SK-N-SH (cell line): ENCODE data around the gene RAPGEF3. TPM values are rescaled to one million over a fixed set of nuclear protein-coding genes. Genes with fewer than 3 reads are reported as not detected.

Source experiments
- CTCF ChIA-PET: fragments of 300-600, 350-600 bp; formaldehyde crosslinking; extraction: SDS; loops from one replicate; lab custom pipeline; 2021; lab: Yijun Ruan, JAX
- POLR2A ChIA-PET: fragments of 350-600 bp; sonication (Branson Sonifier 250); formaldehyde crosslinking; extraction: SDS; loops from one replicate; lab custom pipeline; 2020; ENCODE audit warnings: antibody characterized with exemption, inconsistent platforms; lab: Yijun Ruan, JAX
- DNase-seq: peaks from one replicate; pipeline ENCODE4 v3.0.0; 2012
- H2AFZ ChIP-seq: fragments of 200-600 bp; sonication (generic); 2 replicates; pipeline ENCODE4 v1.8.1; 2016; ENCODE audit warnings: antibody characterized with exemption, mild to moderate bottlenecking, low read depth
- H3F3A ChIP-seq: fragments of 200-600 bp; sonication (generic); replicated peaks from 2 replicates; pipeline ENCODE3; 2016; ENCODE audit warnings: antibody characterized with exemption, mild to moderate bottlenecking; ENCODE audit not compliant: insufficient read depth
- H3K27ac ChIP-seq, 2 experiments: fragments of 200-500 bp in 1 of 2; fragments of 200-600 bp in 1 of 2; sonication (Bioruptor generic) in 1 of 2; sonication (generic), shearing (Covaris generic) in 1 of 2; 2 replicates each; pipeline versions ENCODE4 v1.5.1 to v1.6.1; 2014 to 2016; ENCODE audit warnings: low read depth in 2 of 2, inconsistent platforms in 1 of 2, low read length in 1 of 2, mild to moderate bottlenecking in 1 of 2, mixed read lengths in 1 of 2
- H3K27me3 ChIP-seq: fragments of 200-600 bp; sonication (generic), shearing (Covaris generic); 2 replicates; pipeline ENCODE4 v1.6.1; 2016; ENCODE audit warnings: mixed run types; ENCODE audit not compliant: insufficient read depth
- H3K36me3 ChIP-seq, 2 experiments: fragments of 200-500 bp in 1 of 2; fragments of 200-600 bp in 1 of 2; sonication (Bioruptor generic) in 1 of 2; sonication (generic) in 1 of 2; replicated peaks in 1 of 2; 2 replicates each; pipeline versions ENCODE3 to v1.5.1; 2014 to 2016; ENCODE audit warnings: low read length in 1 of 2, mild to moderate bottlenecking in 1 of 2; ENCODE audit not compliant: insufficient read depth in 2 of 2, control insufficient read depth in 1 of 2
- H3K4me1 ChIP-seq, 2 experiments: fragments of 200-500 bp in 1 of 2; fragments of 200-600 bp in 1 of 2; sonication (Bioruptor generic) in 1 of 2; sonication (generic), shearing (Covaris generic) in 1 of 2; 2 replicates each; pipeline versions ENCODE4 v1.5.1 to v1.6.1; 2014 to 2016; ENCODE audit warnings: low read depth in 1 of 2, low read length in 1 of 2, mixed run types in 1 of 2; ENCODE audit not compliant: insufficient read depth in 2 of 2, control insufficient read depth in 1 of 2
- H3K4me2 ChIP-seq: fragments of 200-600 bp; sonication (generic), shearing (Covaris generic); 2 replicates; pipeline ENCODE4 v1.6.1; 2017; ENCODE audit warnings: mixed run types
- H3K4me3 ChIP-seq, 2 experiments: fragments of 200-500 bp in 1 of 2; fragments of 200-600 bp in 1 of 2; sonication (Bioruptor generic) in 1 of 2; sonication (generic), shearing (Covaris generic) in 1 of 2; 2 replicates each; pipeline versions ENCODE4 v1.5.1 to v1.8.1; 2014 to 2016; ENCODE audit warnings: low read depth in 2 of 2, inconsistent platforms in 1 of 2, low read length in 1 of 2, mild to moderate bottlenecking in 1 of 2, mixed read lengths in 1 of 2, moderate library complexity in 1 of 2
- H3K79me2 ChIP-seq: fragments of 200-600 bp; sonication (generic); 2 replicates; pipeline ENCODE4 v1.8.1; 2017; ENCODE audit warnings: mild to moderate bottlenecking; ENCODE audit not compliant: insufficient read depth
- H3K9ac ChIP-seq: fragments of 200-600 bp; sonication (generic); 2 replicates; pipeline ENCODE4 v1.6.1; 2017; ENCODE audit warnings: mixed run types
- H3K9me2 ChIP-seq: fragments of 200-600 bp; sonication (generic); 2 replicates; pipeline ENCODE4 v1.6.1; 2017; ENCODE audit warnings: mixed run types
- H3K9me3 ChIP-seq: fragments of 200-600 bp; sonication (generic); 2 replicates; pipeline ENCODE4 v1.6.1; 2017; ENCODE audit warnings: mixed run types, mild to moderate bottlenecking, moderate library complexity
- H4K20me1 ChIP-seq: fragments of 200-600 bp; sonication (generic); 2 replicates; pipeline ENCODE4 v1.6.1; 2017; ENCODE audit warnings: mild to moderate bottlenecking, mixed run types; ENCODE audit not compliant: insufficient read depth
- EP300 ChIP-seq, 2 experiments: IDR thresholded peaks; 2 replicates each; pipeline versions ENCODE4 v1.4.0 to v1.6.1; 2012; ENCODE audit warnings: borderline replicate concordance in 1 of 2, low read depth in 1 of 2, low read length in 1 of 2
- EZH2phosphoT487 ChIP-seq: fragments of 200-600 bp; sonication (generic); IDR thresholded peaks from 2 replicates; pipeline ENCODE4 v1.6.1; 2017; ENCODE audit warnings: low read depth, mixed run types, mild to moderate bottlenecking, antibody characterized with exemption, moderate library complexity, borderline replicate concordance
- FOXJ3 ChIP-seq: sonication (generic); formaldehyde crosslinking; IDR thresholded peaks from 2 replicates; pipeline ENCODE4 v1.5.1; 2020; ENCODE audit warnings: mild to moderate bottlenecking, missing genetic modification reagents
- FOXM1 ChIP-seq: IDR thresholded peaks from 2 replicates; pipeline ENCODE4 v1.4.0; 2012; ENCODE audit warnings: low read depth, mild to moderate bottlenecking
- GATA2 ChIP-seq: sonication (generic); formaldehyde crosslinking; IDR thresholded peaks from 2 replicates; pipeline ENCODE4 v1.5.0; 2020; ENCODE audit warnings: mild to moderate bottlenecking, missing genetic modification reagents
- IRF3 ChIP-seq: fragments of 150-350 bp; IDR thresholded peaks from 2 replicates; pipeline ENCODE4 v1.6.1; 2016; ENCODE audit warnings: mild to moderate bottlenecking, low read depth, low read length
- JUND ChIP-seq: IDR thresholded peaks from 2 replicates; pipeline ENCODE4 v1.4.0; 2012
- RCOR1 ChIP-seq: fragments of 150-350 bp; IDR thresholded peaks from 2 replicates; pipeline ENCODE4 v1.6.1; 2017; ENCODE audit warnings: antibody characterized with exemption, low read length
- REST ChIP-seq: IDR thresholded peaks from 2 replicates; pipeline ENCODE4 v1.6.1; 2012; ENCODE audit warnings: mild to moderate bottlenecking, low read depth, low read length, moderate library complexity
- TAF1 ChIP-seq: IDR thresholded peaks from 2 replicates; pipeline ENCODE4 v1.6.1; 2012; ENCODE audit warnings: low read depth, mild to moderate bottlenecking, low read length, moderate library complexity, borderline replicate concordance
- TEAD4 ChIP-seq: IDR thresholded peaks from 2 replicates; pipeline ENCODE4 v1.4.0; 2012; ENCODE audit warnings: mild to moderate bottlenecking, borderline replicate concordance; ENCODE audit not compliant: insufficient read depth
- YY1 ChIP-seq: IDR thresholded peaks from 2 replicates; pipeline ENCODE4 v1.4.0; 2012; ENCODE audit warnings: low read depth, mild to moderate bottlenecking
- WGBS: methylation state at CpG from one replicate; pipeline ENCODE4 v1.1.6; 2017; ENCODE audit warnings: low lambda C conversion rate; 5-methylcytosine and 5-hydroxymethylcytosine counted together
- polyA plus RNA-seq, 3 experiments: library from polyadenylated mRNA; depleted of rRNA; stranded (reverse); fragments of >200 nt; gene quantifications; 2 replicates each; pipeline ENCODE4 v1.2.3, GENCODE V29; 2012
- TF ChIP-seq, protein P1 (sequence below): IDR thresholded peaks from 2 replicates; pipeline ENCODE4 v1.4.0; 2012; ENCODE audit warnings: low read depth
- TF ChIP-seq, protein P2 (sequence below): fragments of 150-350 bp; IDR thresholded peaks from 2 replicates; pipeline ENCODE4 v1.6.1; 2017; ENCODE audit warnings: antibody characterized with exemption, low read length, low read depth, borderline replicate concordance
- TF ChIP-seq, protein P3 (sequence below): IDR thresholded peaks from 2 replicates; pipeline ENCODE4 v1.4.0; 2012; ENCODE audit warnings: low read depth, borderline replicate concordance

RAPGEF3 gene
- polyA plus RNA-seq, 1 of the 3 experiments (the other 2 are of a cell fraction) = 0.90 TPM

DNA sequence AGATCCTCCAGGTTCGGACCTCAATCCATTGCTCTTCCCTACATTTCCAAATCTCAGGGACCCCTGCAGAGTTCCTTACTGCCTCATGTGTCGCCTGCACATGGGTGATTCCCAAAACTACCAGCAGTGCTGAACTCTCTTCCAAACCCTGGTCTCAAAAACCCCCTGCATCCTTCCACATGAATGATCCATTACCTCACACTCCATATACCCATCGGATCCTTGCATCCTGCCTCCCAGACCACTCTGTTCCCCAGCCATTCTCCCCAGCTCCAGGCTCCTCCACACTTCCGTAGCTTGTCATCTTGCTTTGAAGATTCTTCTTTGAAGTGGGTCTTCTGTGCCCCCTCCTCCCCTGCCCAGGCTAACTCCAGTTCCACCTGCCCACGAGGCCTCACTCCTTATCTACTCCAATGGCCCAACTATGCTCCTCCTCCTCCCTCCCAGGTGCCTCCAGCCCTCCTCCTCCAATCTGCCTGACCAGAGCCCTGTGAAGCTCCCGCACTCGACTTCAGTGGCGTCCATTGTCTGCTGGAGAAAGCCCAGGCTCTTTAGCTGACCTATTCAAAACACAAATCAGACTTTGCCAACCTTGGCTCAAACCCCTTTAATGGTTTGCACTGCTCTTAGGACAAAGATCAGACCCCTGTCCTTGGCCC is 13.8 kb downstream of the RAPGEF3 start:
- 76% methylated on average over 8 of the region's 8 CpGs for WGBS
- POLR2A ChIA-PET = no interaction called here
- Histone ChIP-seq H3K79me2 (no peaks in the 10 kb centered on the region), H3K36me3 (no peaks in the 10 kb centered on the region), H3K4me1 (peaks cover 13 to 23% of the 10 kb centered on the region in 2 experiments; a peak in 3 of 4 replicates), H3K4me3 (no peak overlapping the region), H3K9me2 (no peaks in the 10 kb centered on the region), H4K20me1 (no peaks in the 10 kb centered on the region)
- no peak for DNase-seq
- TF ChIP-seq REST = no peak
- TF ChIP-seq FOXM1 = no peak
- TF ChIP-seq FOXJ3 (CRISPR knock-in tag) = no peak
- TF ChIP-seq IRF3 = no peak
- TF ChIP-seq EZH2phosphoT487 = no peak
- no peak for TF ChIP-seq YY1
- TF ChIP-seq EP300 (IDR thresholded peaks at IDR 0.05; ENCODE audit: borderline replicate concordance in 1 of 2, low read depth in 1 of 2, low read length in 1 of 2) = no peak
- no peak for TF ChIP-seq RCOR1
- no peak for TF ChIP-seq TAF1
- TF ChIP-seq, protein P1, sequence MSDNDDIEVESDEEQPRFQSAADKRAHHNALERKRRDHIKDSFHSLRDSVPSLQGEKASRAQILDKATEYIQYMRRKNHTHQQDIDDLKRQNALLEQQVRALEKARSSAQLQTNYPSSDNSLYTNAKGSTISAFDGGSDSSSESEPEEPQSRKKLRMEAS = no peak
- TF ChIP-seq, protein P2, sequence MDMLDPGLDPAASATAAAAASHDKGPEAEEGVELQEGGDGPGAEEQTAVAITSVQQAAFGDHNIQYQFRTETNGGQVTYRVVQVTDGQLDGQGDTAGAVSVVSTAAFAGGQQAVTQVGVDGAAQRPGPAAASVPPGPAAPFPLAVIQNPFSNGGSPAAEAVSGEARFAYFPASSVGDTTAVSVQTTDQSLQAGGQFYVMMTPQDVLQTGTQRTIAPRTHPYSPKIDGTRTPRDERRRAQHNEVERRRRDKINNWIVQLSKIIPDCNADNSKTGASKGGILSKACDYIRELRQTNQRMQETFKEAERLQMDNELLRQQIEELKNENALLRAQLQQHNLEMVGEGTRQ = no peak
- TF ChIP-seq, protein P3, sequence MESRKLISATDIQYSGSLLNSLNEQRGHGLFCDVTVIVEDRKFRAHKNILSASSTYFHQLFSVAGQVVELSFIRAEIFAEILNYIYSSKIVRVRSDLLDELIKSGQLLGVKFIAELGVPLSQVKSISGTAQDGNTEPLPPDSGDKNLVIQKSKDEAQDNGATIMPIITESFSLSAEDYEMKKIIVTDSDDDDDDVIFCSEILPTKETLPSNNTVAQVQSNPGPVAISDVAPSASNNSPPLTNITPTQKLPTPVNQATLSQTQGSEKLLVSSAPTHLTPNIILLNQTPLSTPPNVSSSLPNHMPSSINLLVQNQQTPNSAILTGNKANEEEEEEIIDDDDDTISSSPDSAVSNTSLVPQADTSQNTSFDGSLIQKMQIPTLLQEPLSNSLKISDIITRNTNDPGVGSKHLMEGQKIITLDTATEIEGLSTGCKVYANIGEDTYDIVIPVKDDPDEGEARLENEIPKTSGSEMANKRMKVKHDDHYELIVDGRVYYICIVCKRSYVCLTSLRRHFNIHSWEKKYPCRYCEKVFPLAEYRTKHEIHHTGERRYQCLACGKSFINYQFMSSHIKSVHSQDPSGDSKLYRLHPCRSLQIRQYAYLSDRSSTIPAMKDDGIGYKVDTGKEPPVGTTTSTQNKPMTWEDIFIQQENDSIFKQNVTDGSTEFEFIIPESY = no peak
- TF ChIP-seq JUND = no peak
- TF ChIP-seq TEAD4 = no peak
- TF ChIP-seq GATA2 (CRISPR knock-in tag) = no peak
- TF ChIP-seq, all 33 proteins: peak for 0
- H2AFZ ChIP-seq = no peak overlapping the region
- no peak overlapping the region for H3K27ac ChIP-seq
- H3K9me3 ChIP-seq = no peaks in the 10 kb centered on the region
- H3K27me3 ChIP-seq = no peaks in the 10 kb centered on the region
- H3K4me2 ChIP-seq = no peak overlapping the region
- CTCF ChIA-PET = interaction anchor here (0.9 to 43.0 kb wide), 11 partner anchors 9 to 96 kb away, joined by 3 to 1294 read pairs (median 35); partner anchors contain the start of genes ENDOU, RAPGEF3 and SLC48A1
- H3F3A ChIP-seq = no peaks in the 10 kb centered on the region
- H3K9ac ChIP-seq = no peak overlapping the region
